HEK293 (cell line): ENCODE data around the gene RAB10.

Experiments used
- CTCF ChIA-PET: fragments of 350-600 bp; formaldehyde crosslinking; extraction: SDS; loops from one replicate; lab custom pipeline; 2021; ENCODE audit warnings: antibody characterized with exemption; lab: Yijun Ruan, JAX
- POLR2A ChIA-PET: fragments of 300-600 bp; formaldehyde crosslinking; extraction: SDS; loops from one replicate; lab custom pipeline; 2020; ENCODE audit warnings: antibody characterized with exemption, inconsistent platforms; lab: Yijun Ruan, JAX
- H3K27ac ChIP-seq: fragments of 200-500 bp; sonication (Bioruptor generic); 2 replicates; pipeline ENCODE4 v1.5.1; 2014; ENCODE audit warnings: low read depth, low read length, control low read depth, inconsistent platforms; ENCODE audit errors: extremely low read depth
- H3K36me3 ChIP-seq, 2 experiments: fragments of 200-500 bp in 1 of 2; sonication (Bioruptor generic) in 1 of 2; 1 replicate in 1 of 2; 2 replicates in 1 of 2; pipeline ENCODE4 v1.5.1; 2014 to 2017; ENCODE audit warnings: inconsistent platforms in 2 of 2, low read length in 2 of 2; ENCODE audit not compliant: control insufficient read depth in 2 of 2, insufficient read depth in 1 of 2
- H3K4me1 ChIP-seq: fragments of 200-500 bp; sonication (Bioruptor generic); 2 replicates; pipeline ENCODE4 v1.5.1; 2014; ENCODE audit warnings: mild to moderate bottlenecking, low read length, inconsistent platforms; ENCODE audit not compliant: control insufficient read depth, insufficient read depth
- H3K4me3 ChIP-seq: 2 replicates; pipeline ENCODE4 v1.5.1; 2011; ENCODE audit warnings: low read depth, mild to moderate bottlenecking, control low read depth, low read length, moderate library complexity
- H3K9me3 ChIP-seq: fragments of 200-500 bp; sonication (Bioruptor generic); 2 replicates; pipeline ENCODE4 v1.5.1; 2014; ENCODE audit warnings: low read depth, low read length, inconsistent platforms; ENCODE audit not compliant: control insufficient read depth, insufficient read depth
- ELK4 ChIP-seq: IDR thresholded peaks from 2 replicates; pipeline ENCODE4 v1.6.1; 2011; ENCODE audit warnings: mild to moderate bottlenecking, low read depth, low read length, borderline replicate concordance
- HOXA7 ChIP-seq: sonication (generic); formaldehyde crosslinking; IDR thresholded peaks from 2 replicates; pipeline ENCODE4 v1.8.1; 2022; ENCODE audit warnings: missing genetic modification reagents, borderline replicate concordance
- MYNN ChIP-seq: fragments of 450-650 bp; formaldehyde crosslinking; IDR thresholded peaks from 2 replicates; pipeline ENCODE4 v1.5.1; 2016; ENCODE audit warnings: missing biosample characterization, missing genetic modification characterization, borderline replicate concordance
- MZF1 ChIP-seq: fragments of 450-650 bp; formaldehyde crosslinking; IDR thresholded peaks from 2 replicates; pipeline ENCODE4 v1.5.1; 2017; ENCODE audit warnings: missing biosample characterization, missing genetic modification characterization, borderline replicate concordance
- REPIN1 ChIP-seq: fragments of 450-650 bp; formaldehyde crosslinking; IDR thresholded peaks from 2 replicates; pipeline ENCODE4 v1.5.1; 2017; ENCODE audit warnings: missing biosample characterization, missing genetic modification characterization, low read depth
- REST ChIP-seq: fragments of 450-650 bp; formaldehyde crosslinking; IDR thresholded peaks from 2 replicates; pipeline ENCODE4 v1.5.1; 2016; ENCODE audit warnings: missing biosample characterization, missing genetic modification characterization
- SALL2 ChIP-seq: fragments of 450-650 bp; formaldehyde crosslinking; IDR thresholded peaks from 2 replicates; pipeline ENCODE4 v1.5.0; 2017; ENCODE audit warnings: missing biosample characterization, mild to moderate bottlenecking, missing genetic modification characterization, borderline replicate concordance
- SCRT1 ChIP-seq: fragments of 450-650 bp; formaldehyde crosslinking; IDR thresholded peaks from 2 replicates; pipeline ENCODE4 v1.5.1; 2016; ENCODE audit warnings: missing biosample characterization, missing genetic modification characterization, borderline replicate concordance
- YY1 ChIP-seq: fragments of 450-650 bp; formaldehyde crosslinking; IDR thresholded peaks from 2 replicates; pipeline ENCODE4 v1.5.1; 2018; ENCODE audit warnings: missing biosample characterization, missing genetic modification characterization
- ZBTB26 ChIP-seq: fragments of 450-650 bp; formaldehyde crosslinking; optimal IDR thresholded peaks from 2 replicates; pipeline ENCODE3; 2016; ENCODE audit warnings: missing biosample characterization, mild to moderate bottlenecking, missing genetic modification characterization
- ZNF112 ChIP-seq: fragments of 450-650 bp; formaldehyde crosslinking; IDR thresholded peaks from 2 replicates; pipeline ENCODE4 v1.5.0; 2017; ENCODE audit warnings: missing biosample characterization, missing genetic modification characterization
- ZNF274 ChIP-seq, 2 experiments: fragments of 200-500 bp in 1 of 2; fragments of 450-650 bp in 1 of 2; sonication (Bioruptor generic) in 1 of 2; formaldehyde crosslinking in 1 of 2; IDR thresholded peaks; 2 replicates each; pipeline versions ENCODE4 v1.5.1 to v1.6.1; 2014 to 2016; ENCODE audit warnings: borderline replicate concordance in 1 of 2, inconsistent platforms in 1 of 2, low read length in 1 of 2, missing biosample characterization in 1 of 2, missing genetic modification characterization in 1 of 2
- ZNF280D ChIP-seq: fragments of 450-650 bp; formaldehyde crosslinking; IDR thresholded peaks from 2 replicates; pipeline ENCODE4 v1.5.1; 2016; ENCODE audit warnings: missing biosample characterization, missing genetic modification characterization
- ZNF488 ChIP-seq: fragments of 450-650 bp; formaldehyde crosslinking; IDR thresholded peaks from 2 replicates; pipeline ENCODE4 v1.5.1; 2016; ENCODE audit warnings: missing biosample characterization, missing genetic modification characterization
- ZNF510 ChIP-seq: fragments of 450-650 bp; formaldehyde crosslinking; IDR thresholded peaks from 2 replicates; pipeline ENCODE4 v1.5.1; 2018; ENCODE audit warnings: mild to moderate bottlenecking, missing genetic modification characterization, missing biosample characterization; ENCODE audit not compliant: insufficient replicate concordance
- ZNF785 ChIP-seq: fragments of 450-650 bp; formaldehyde crosslinking; IDR thresholded peaks from 2 replicates; pipeline ENCODE4 v1.5.1; 2016; ENCODE audit warnings: missing biosample characterization, missing genetic modification characterization
- ZNF792 ChIP-seq: fragments of 450-650 bp; formaldehyde crosslinking; IDR thresholded peaks from 2 replicates; pipeline ENCODE4 v1.5.1; 2016; ENCODE audit warnings: missing biosample characterization, missing genetic modification characterization
- ZNF830 ChIP-seq: fragments of 450-650 bp; IDR thresholded peaks from 2 replicates; pipeline ENCODE4 v1.5.0; 2018; ENCODE audit warnings: missing biosample characterization, missing genetic modification characterization, low read depth, mild to moderate bottlenecking, moderate library complexity
- ZNF843 ChIP-seq: fragments of 450-650 bp; formaldehyde crosslinking; IDR thresholded peaks from 2 replicates; pipeline ENCODE4 v1.5.1; 2016; ENCODE audit warnings: missing biosample characterization, missing genetic modification characterization
- ZSCAN4 ChIP-seq: fragments of 450-650 bp; formaldehyde crosslinking; IDR thresholded peaks from 2 replicates; pipeline ENCODE4 v1.5.1; 2017; ENCODE audit warnings: missing biosample characterization, missing genetic modification characterization

The RAB10 gene

GRCh38 chr2:26178246-26178645 is 144.4 kb downstream of the RAB10 start:
- no peak overlapping the region for H3K27ac ChIP-seq

GRCh38 chr2:26178746-26179436 is 145.0 kb downstream of the RAB10 start:
- Histone ChIP-seq H3K27ac (no peak overlapping the region), H3K36me3 (peaks cover 0 to 42% of the 10 kb centered on the region in 2 experiments; a peak in 2 of 3 replicates), H3K4me3 (no peak overlapping the region), H3K9me3 (no peaks in the 10 kb centered on the region), H3K4me1 (no peaks in the 10 kb centered on the region; the same call in 1 of the 2 replicates)
- POLR2A ChIA-PET, result no interaction called here
- CTCF ChIA-PET, result interaction anchor here (0.5 kb wide), 1 partner anchor 231 kb away, joined by 5 read pairs; no protein-coding TSS in a partner anchor
- TF ChIP-seq MZF1 (tag by site-specific recombination) (no peak), ELK4 (no peak), ZNF792 (tag by site-specific recombination) (no peak), REPIN1 (tag by site-specific recombination) (no peak), SALL2 (tag by site-specific recombination) (no peak), REST (tag by site-specific recombination) (no peak), HOXA7 (CRISPR knock-in tag) (no peak), ZNF785 (no peak)

More at GRCh38 chr2:26178246-26178645, 144.4 kb downstream of the RAB10 start:
- peaks cover 0 to 37% of the 10 kb centered on the region in 2 experiments; a peak in 2 of 3 replicates for H3K36me3 ChIP-seq
- ChIA-PET CTCF (interaction anchor here (0.5 kb wide), 1 partner anchor 230 kb away, joined by 5 read pairs; no protein-coding TSS in a partner anchor), POLR2A (no interaction called here)
- H3K4me1 ChIP-seq, result no peaks in the 10 kb centered on the region; the same call in 1 of the 2 replicates
- no peaks in the 10 kb centered on the region for H3K9me3 ChIP-seq
- TF ChIP-seq MYNN (tag by site-specific recombination) (no peak), ZSCAN4 (tag by site-specific recombination) (no peak), ZNF510 (tag by site-specific recombination) (no peak), ZNF280D (tag by site-specific recombination) (no peak), SCRT1 (tag by site-specific recombination) (no peak), ZBTB26 (no peak), ZNF830 (tag by site-specific recombination) (no peak), YY1 (tag by site-specific recombination) (no peak), ZNF274 (IDR thresholded peaks at IDR 0.05; ENCODE audit: low read length) (no peak), ZNF274 (tag by site-specific recombination; IDR thresholded peaks at IDR 0.05; ENCODE audit: borderline replicate concordance) (no peak), ZNF843 (no peak), ZNF488 (tag by site-specific recombination) (no peak), ZNF112 (tag by site-specific recombination) (no peak)
- no peak overlapping the region for H3K4me3 ChIP-seq
